Left ventricle myocardium inferior (tissue), 1 donor: Measurements from ENCODE around the gene KLC3. TPM values are rescaled to one million over a fixed set of nuclear protein-coding genes. Genes with fewer than 3 reads are reported as not detected.
A peak's percentile ranks its signal among the peaks of the same experiment; 100 is the strongest.

ENCODE experiments used
- DNase-seq: peaks from one replicate; pipeline ENCODE4 v3.0.0-alpha.2; 2020
- H3K27ac ChIP-seq: fragments of 200-600 bp; replicated peaks from 2 replicates; pipeline ENCODE4 v1.8.0; 2021
- H3K27me3 ChIP-seq: fragments of 200-600 bp; 2 replicates; pipeline ENCODE4 v1.8.0; 2021; ENCODE audit warnings: low read depth
- H3K36me3 ChIP-seq: fragments of 200-600 bp; 2 replicates; pipeline ENCODE4 v1.8.0; 2021
- H3K4me1 ChIP-seq: fragments of 200-600 bp; 2 replicates; pipeline ENCODE4 v1.8.0; 2021
- H3K4me3 ChIP-seq: fragments of 200-600 bp; 2 replicates; pipeline ENCODE4 v1.8.0; 2021; ENCODE audit warnings: mild to moderate bottlenecking, moderate library complexity
- H3K9me3 ChIP-seq: fragments of 200-600 bp; replicated peaks from 2 replicates; pipeline ENCODE4 v1.8.0; 2021
- intact Hi-C: fragments of 100-400 bp; cut with micrococcal nuclease; formaldehyde crosslinking; loops from one replicate; pipeline ENCODE4 v1.11.0; 2022
- total RNA-seq: library from RNA; stranded (reverse); fragmentation: NEBNext Ultra II Directional; extraction: Animal tissue kit (Norgen Biotek cat#: 25700); gene quantifications from one replicate; pipeline ENCODE4 v1.2.1, GENCODE V29; 2021
- TF ChIP-seq, protein P1 (sequence below): fragments of 200-600 bp; IDR thresholded peaks from 2 replicates; pipeline ENCODE4 v1.8.0; 2021; ENCODE audit warnings: antibody characterized with exemption, mild to moderate bottlenecking, borderline replicate concordance
- donor health status: DM: no; HTN: yes; CAD: no; lungs with severe emphysema.

KLC3 gene
- total RNA-seq, 1 donor from 2014 or later = not detected

GRCh38 chr19:45363861-45364459, 23.4 kb downstream of the KLC3 start:
- Histone ChIP-seq H3K27ac (no peak overlapping the region), H3K4me3 (no peak overlapping the region), H3K27me3 (no peaks in the 10 kb centered on the region), H3K9me3 (no peaks in the 10 kb centered on the region), H3K4me1 (peaks cover 2% of the 10 kb centered on the region), H3K36me3 (peaks cover 45% of the 10 kb centered on the region)
- intact Hi-C loops = no loop called here
- DNase-seq = no peak
- TF ChIP-seq, protein P1, sequence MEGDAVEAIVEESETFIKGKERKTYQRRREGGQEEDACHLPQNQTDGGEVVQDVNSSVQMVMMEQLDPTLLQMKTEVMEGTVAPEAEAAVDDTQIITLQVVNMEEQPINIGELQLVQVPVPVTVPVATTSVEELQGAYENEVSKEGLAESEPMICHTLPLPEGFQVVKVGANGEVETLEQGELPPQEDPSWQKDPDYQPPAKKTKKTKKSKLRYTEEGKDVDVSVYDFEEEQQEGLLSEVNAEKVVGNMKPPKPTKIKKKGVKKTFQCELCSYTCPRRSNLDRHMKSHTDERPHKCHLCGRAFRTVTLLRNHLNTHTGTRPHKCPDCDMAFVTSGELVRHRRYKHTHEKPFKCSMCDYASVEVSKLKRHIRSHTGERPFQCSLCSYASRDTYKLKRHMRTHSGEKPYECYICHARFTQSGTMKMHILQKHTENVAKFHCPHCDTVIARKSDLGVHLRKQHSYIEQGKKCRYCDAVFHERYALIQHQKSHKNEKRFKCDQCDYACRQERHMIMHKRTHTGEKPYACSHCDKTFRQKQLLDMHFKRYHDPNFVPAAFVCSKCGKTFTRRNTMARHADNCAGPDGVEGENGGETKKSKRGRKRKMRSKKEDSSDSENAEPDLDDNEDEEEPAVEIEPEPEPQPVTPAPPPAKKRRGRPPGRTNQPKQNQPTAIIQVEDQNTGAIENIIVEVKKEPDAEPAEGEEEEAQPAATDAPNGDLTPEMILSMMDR = no peak

DNA sequence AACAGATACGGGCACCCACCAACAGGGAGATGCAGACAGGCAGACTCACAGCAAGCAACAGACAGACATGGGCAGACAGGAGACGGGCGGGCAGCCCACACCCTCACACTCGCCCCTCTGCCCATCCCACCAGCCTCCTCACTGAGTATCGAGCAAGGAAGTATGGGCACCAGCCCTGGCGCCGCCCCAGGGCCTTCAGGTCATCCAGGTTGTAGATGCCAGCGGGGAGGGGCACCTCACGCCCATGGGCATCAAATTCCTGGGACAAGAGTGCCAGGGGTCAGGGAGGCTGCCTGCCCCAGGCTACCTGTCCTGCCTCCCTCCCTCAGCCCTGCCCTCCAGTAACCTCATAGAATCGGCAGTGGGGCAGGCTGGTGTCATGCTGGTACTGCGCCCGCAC, 24.1 kb downstream of the KLC3 start:
- intact Hi-C loops = no loop called here
- H3K27ac ChIP-seq = no peak overlapping the region
- no peaks in the 10 kb centered on the region for H3K9me3 ChIP-seq
- TF ChIP-seq, protein P1 = no peak
- DNase-seq = no peak
- no peak overlapping the region for H3K4me3 ChIP-seq
- H3K27me3 ChIP-seq = no peaks in the 10 kb centered on the region
- H3K4me1 ChIP-seq = peaks cover 9% of the 10 kb centered on the region
- peaks cover 45% of the 10 kb centered on the region for H3K36me3 ChIP-seq

- no peak overlapping the region for H3K4me3 ChIP-seq
- H3K36me3 ChIP-seq = peaks cover 20% of the 10 kb centered on the region
- H3K27ac ChIP-seq = no peak overlapping the region
- peaks cover 24% of the 10 kb centered on the region for H3K4me1 ChIP-seq
- no peaks in the 10 kb centered on the region for H3K27me3 ChIP-seq
- no peak for DNase-seq
- intact Hi-C loops = no loop called here
- TF ChIP-seq, protein P1 = no peak
- no peaks in the 10 kb centered on the region for H3K9me3 ChIP-seq
Measured at GRCh38 chr19:45368127-45368526, 27.6 kb downstream of the KLC3 start.

DNA sequence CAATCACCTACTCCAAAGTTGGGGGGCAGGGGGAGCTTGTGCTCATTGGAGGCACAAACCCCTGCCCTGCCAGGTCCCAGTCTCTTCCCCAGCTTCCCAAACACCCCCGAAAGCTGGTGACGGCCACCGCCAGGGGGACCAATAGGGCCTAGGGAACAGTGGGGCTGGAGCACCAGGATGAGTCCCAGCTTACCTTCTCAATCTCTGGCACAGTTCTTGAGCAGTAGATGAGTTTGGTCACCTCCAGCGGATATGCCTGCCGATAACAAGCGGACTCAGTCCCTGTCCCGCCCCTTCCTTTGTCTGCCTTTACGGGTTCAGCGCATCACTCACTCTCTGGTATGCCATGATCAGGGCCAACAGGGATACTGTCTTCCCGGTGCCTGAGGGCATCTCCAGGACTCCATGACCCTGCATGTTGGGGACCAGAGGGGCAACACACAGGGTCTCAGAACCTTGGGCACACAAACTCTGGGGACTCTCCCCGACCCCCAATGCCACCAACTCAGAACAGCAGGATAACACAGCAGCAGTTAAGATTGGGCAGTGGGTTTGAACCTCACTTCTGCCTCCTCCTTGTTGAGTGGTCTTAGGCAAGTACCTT, 28.3 kb downstream of the KLC3 start:
- TF ChIP-seq, protein P1 = no peak
- Histone ChIP-seq H3K4me3 (no peak overlapping the region), H3K4me1 (peaks cover 24% of the 10 kb centered on the region), H3K36me3 (peaks cover 13% of the 10 kb centered on the region), H3K27me3 (no peaks in the 10 kb centered on the region), H3K27ac (no peak overlapping the region), H3K9me3 (no peaks in the 10 kb centered on the region)
- DNase-seq = no peak
- intact Hi-C loops = no loop called here

GRCh38 chr19:45370410-45371204, 30.1 kb downstream of the KLC3 start, which contains the start of gene ERCC2:
ERCC2 (minus strand) TSS chr19:45370573; CDS start chr19:45370540, 33 bp downstream.
- Histone ChIP-seq H3K27me3 (no peaks in the 10 kb centered on the region), H3K4me3 (peak within 1 kb of the TSS; percentile 98), H3K4me1 (peaks cover 24% of the 10 kb centered on the region), H3K36me3 (no peaks in the 10 kb centered on the region), H3K9me3 (no peaks in the 10 kb centered on the region), H3K27ac (peak within 1 kb of the TSS; percentile 87)
- TF ChIP-seq, protein P1 = no peak
- peak; percentile 99 for DNase-seq
- intact Hi-C loops = no loop called here
